Epithelial cell of proximal tubule (primary cell): ENCODE measurements around the gene TCAIM. TPM values are rescaled to one million over a fixed set of nuclear protein-coding genes. Genes with fewer than 3 reads are reported as not detected.

Source experiments
- DNase-seq: peaks from one replicate; pipeline ENCODE4 v3.0.0-alpha.2; 2011; ENCODE audit warnings: low read depth
- H3K4me3 ChIP-seq: 2 replicates; pipeline ENCODE4 v1.5.1; 2011; ENCODE audit warnings: low read depth, mild to moderate bottlenecking, low read length
- total RNA-seq: library from RNA; depleted of rRNA; stranded (reverse); fragments of >200 nt; gene quantifications from 2 replicates; pipeline ENCODE4 v1.2.3, GENCODE V29; 2015
- TF ChIP-seq, protein P1 (sequence below): conservative IDR thresholded peaks from 2 replicates; pipeline ENCODE4 v1.5.1; 2012; ENCODE audit warnings: low read depth, mild to moderate bottlenecking, low read length

The TCAIM gene
- total RNA-seq, 1 donor from 2014 or later: 20.9 TPM

DNA sequence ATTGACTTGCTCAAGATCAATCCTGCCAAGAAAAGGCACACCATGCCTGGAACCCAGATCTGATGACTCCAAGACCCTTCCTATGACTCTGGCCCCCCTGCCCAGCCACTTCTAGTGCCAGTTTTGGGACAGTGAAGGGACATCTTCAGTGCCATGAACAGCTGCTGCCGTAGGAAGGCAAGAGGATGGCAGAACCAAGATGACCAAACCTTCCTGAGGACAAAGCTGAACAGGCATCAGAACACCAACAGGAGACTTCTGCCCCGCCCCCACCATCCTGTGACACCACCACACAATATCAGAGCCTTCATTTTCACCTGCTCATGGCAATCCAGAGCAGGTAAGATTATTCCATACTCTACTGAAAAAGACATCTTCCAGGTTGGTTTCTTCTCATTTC lies 105.9 kb downstream of the TCAIM start:
- TF ChIP-seq, protein P1, sequence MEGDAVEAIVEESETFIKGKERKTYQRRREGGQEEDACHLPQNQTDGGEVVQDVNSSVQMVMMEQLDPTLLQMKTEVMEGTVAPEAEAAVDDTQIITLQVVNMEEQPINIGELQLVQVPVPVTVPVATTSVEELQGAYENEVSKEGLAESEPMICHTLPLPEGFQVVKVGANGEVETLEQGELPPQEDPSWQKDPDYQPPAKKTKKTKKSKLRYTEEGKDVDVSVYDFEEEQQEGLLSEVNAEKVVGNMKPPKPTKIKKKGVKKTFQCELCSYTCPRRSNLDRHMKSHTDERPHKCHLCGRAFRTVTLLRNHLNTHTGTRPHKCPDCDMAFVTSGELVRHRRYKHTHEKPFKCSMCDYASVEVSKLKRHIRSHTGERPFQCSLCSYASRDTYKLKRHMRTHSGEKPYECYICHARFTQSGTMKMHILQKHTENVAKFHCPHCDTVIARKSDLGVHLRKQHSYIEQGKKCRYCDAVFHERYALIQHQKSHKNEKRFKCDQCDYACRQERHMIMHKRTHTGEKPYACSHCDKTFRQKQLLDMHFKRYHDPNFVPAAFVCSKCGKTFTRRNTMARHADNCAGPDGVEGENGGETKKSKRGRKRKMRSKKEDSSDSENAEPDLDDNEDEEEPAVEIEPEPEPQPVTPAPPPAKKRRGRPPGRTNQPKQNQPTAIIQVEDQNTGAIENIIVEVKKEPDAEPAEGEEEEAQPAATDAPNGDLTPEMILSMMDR: no peak
- no peak overlapping the region for H3K4me3 ChIP-seq

DNA sequence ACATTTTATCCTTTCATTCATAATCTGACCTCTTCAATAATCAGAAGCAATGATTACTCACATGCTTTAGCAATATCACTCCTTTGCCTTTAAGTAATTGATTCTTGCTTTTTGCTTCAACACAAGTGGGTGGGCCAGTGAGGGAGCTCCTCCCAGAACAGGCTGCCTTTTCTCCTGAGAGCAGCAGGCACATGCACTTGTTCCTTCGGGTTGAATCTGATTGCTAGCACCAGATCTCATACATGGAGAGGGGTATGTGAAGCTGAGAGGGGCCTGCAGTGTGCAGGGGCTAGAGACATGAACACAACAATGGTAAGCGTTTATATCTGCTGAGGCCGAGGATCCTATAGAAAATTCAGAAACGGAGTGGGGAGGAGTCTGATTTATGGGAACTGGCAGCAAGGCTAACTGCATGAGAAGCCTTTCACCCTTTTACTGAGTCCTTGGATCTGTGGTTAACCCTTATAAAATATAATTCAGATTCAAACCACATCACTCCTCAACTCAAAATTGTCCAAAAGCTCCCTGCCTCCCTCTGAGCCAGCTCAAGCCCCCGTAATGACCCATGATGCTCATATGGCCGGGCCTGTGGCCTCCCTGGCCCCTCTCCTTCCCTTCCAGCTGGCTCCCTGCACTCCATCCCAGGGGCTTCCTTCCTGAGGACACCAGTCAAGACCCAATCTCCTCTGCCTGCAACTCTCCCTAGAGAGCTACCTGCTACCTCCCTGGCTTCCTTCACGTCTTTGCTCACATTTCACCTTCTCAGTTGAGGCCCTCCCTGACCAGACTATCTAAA lies 106.5 kb downstream of the TCAIM start:
- no peak for DNase-seq
- TF ChIP-seq, protein P1: no peak
- H3K4me3 ChIP-seq: no peak overlapping the region

More for the DNA sequence above, 105.9 kb downstream of the TCAIM start:
- no peak for DNase-seq

DNA sequence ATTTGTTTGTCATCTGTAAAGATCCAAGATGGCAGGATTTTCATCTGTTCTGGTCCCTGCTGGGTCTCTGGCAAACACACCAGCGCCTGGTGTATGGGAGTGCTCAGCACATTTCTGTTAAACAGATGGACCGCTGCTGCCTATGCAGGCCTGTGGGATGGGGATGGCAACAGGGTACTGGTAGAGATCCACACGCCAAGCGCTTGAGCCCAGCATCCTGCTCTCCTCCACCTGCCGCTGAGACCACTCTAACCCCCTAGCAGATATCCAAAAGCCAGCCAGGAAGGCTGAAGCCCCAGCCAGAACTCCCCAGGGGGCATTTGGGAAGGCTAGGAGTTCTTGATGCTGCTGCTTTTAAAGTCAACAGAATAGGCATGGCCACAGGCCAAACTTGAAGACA lies 107.2 kb downstream of the TCAIM start:
- no peak overlapping the region for H3K4me3 ChIP-seq
- no peak for DNase-seq
- TF ChIP-seq, protein P1: no peak

DNA sequence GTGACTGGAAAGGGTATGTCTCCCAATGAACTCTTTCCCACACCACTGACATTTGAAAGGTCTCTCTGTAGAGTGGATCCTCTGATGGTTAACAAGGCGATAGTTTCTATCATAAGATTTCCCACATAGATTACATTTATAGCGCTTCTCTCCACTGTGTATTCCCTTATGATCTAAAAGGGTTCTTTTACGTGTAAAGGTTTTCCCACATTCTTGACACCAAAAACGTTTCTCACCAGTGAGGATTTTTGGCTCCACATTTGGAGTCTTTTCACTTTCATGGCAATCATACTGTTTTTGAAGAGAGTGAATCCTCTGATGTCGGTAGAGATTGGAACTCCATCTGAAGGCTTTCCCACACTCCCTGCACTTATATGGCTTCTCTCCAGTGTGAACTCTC lies 108.4 kb downstream of the TCAIM start:
- H3K4me3 ChIP-seq: no peak overlapping the region
- TF ChIP-seq, protein P1: no peak
- no peak for DNase-seq

DNA sequence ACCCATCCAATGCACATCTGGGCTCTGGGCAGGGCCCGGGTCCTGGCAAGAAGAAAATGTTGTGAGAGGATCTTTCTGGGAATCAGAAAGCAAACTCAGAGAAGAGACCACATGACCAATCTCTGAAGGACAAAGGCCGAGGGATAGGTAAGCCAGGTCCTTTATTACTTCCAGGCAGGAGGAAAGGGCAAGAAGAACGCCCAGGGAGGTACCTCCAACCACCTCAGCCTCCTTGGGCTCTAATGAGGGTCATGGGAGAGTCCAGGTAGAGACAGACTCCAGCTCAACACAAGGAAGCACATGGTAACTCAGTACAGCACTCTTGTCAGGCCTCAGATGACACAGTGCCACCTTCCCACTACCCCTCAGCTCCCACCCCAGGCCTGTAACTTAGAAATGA lies 112.9 kb downstream of the TCAIM start:
- TF ChIP-seq, protein P1: no peak
- DNase-seq: no peak
- H3K4me3 ChIP-seq: no peak overlapping the region

DNA sequence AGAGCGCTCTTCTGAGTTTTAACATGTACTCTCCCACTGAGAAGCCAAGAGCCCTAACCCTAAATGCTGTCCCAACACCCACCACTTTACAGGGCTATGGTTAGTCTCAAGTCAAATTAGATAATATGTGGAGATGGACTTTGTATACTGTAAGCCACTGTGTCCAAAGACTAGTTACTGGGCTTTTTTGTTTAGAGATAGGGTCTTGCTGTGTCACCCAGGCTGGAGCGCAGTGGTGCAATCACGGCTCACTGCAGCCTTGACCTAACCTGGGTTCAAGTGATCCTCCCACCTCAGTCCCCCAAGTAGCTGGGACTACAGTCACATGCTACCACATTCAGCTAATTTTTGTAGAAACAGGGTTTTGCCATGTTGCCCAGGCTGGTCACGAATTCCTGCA lies 115.7 kb downstream of the TCAIM start:
- no peak for DNase-seq
- no peak overlapping the region for H3K4me3 ChIP-seq
- TF ChIP-seq, protein P1: no peak

DNA sequence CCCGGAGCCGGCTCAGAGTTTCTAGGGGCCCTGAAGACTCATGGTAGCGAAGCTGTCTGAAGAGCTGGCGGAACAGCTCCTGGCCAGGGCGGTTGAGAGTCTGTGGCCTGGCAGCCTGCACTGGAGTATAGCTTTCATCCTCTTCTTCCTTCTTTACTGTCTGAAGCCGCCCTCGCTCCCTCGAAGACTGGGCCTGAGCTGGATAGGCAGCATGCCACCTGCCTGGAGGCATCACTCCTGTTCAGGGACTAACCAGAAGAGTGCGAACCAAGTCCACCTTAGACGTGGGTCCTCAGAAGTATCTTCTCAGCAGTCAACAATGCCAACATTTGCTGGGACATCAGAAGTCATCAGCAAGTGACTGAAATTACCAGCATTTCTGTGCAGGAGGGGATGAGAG lies 116.8 kb downstream of the TCAIM start:
- TF ChIP-seq, protein P1: no peak
- no peak for DNase-seq
- no peak overlapping the region for H3K4me3 ChIP-seq
